WI38 (cell line): ENCODE results near the gene CALHM4.

Experiments used
- H3K4me3 ChIP-seq: 2 replicates; pipeline ENCODE4 v1.5.1; 2011; ENCODE audit warnings: low read depth, mild to moderate bottlenecking, control low read depth, low read length
- CTCF ChIP-seq: IDR thresholded peaks from 2 replicates; pipeline ENCODE4 v1.5.1; 2012; ENCODE audit warnings: low read depth, mild to moderate bottlenecking, control low read depth, low read length

The CALHM4 gene

GRCh38 chr6:116553451-116553850, at the start of gene CALHM4:
TSS of gene CALHM4 (plus strand) at chr6:116553751. CDS start at chr6:116553794, 43 bp downstream.
- H3K4me3 ChIP-seq: no peak within 1 kb of the TSS
- no peak for TF ChIP-seq CTCF

- TF ChIP-seq CTCF: no peak
- no peak overlapping the region for H3K4me3 ChIP-seq
Measured at GRCh38 chr6:116507324-116507723, 46.2 kb upstream of the CALHM4 start.

- no peak overlapping the region for H3K4me3 ChIP-seq
- no peak for TF ChIP-seq CTCF
Measured at GRCh38 chr6:116508527-116508926, 45.0 kb upstream of the CALHM4 start.

- TF ChIP-seq CTCF: peak; percentile 54
- H3K4me3 ChIP-seq: peak within 1 kb of the TSS; percentile 65
Measured at GRCh38 chr6:116511424-116512110, 42.0 kb upstream of the CALHM4 start, which contains the start of gene CALHM5. TSS of gene CALHM5 (plus strand) at chr6:116511639. CDS start at chr6:116511697, 58 bp downstream.

GRCh38 chr6:116512111-116512559, 41.4 kb upstream of the CALHM4 start:
- TF ChIP-seq CTCF: no peak
- H3K4me3 ChIP-seq: peak overlapping the region; percentile 65

GRCh38 chr6:116512734-116513133, 40.8 kb upstream of the CALHM4 start:
- peak overlapping the region; percentile 65 for H3K4me3 ChIP-seq
- TF ChIP-seq CTCF: no peak

- TF ChIP-seq CTCF: no peak
- peak overlapping the region; percentile 65 for H3K4me3 ChIP-seq
Measured at GRCh38 chr6:116513224-116513875, 40.2 kb upstream of the CALHM4 start.
